K562 (cell line): ENCODE data around the gene DDT.
"Not testable (repeated sequence)": the region's sequence is repeated elsewhere in the genome, so short reads cannot be mapped to it uniquely, and the experiment has no call there.

Source experiments
- BCOR ChIP-seq: fragments of 450-650 bp; IDR thresholded peaks from 2 replicates; pipeline ENCODE4 v1.6.1; 2016
- CREB1 ChIP-seq, 2 experiments: sonication (generic) in 1 of 2; formaldehyde crosslinking in 1 of 2; IDR thresholded peaks; 2 replicates each; pipeline versions ENCODE4 v1.6.1 to v1.8.0; 2012 to 2022; ENCODE audit warnings: inconsistent platforms in 1 of 2, mild to moderate bottlenecking in 1 of 2, missing genetic modification reagents in 1 of 2, moderate library complexity in 1 of 2
- GABPA ChIP-seq: fragments of 200-800 bp; sonication (Bioruptor generic); conservative IDR thresholded peaks from 2 replicates; pipeline ENCODE4 v1.6.1; 2016; ENCODE audit warnings: low read depth, missing genetic modification characterization, missing compliant biosample characterization
- HNRNPL ChIP-seq: fragments of 200-400 bp; formaldehyde crosslinking; IDR thresholded peaks from 2 replicates; pipeline ENCODE4 v1.6.1; 2017; ENCODE audit warnings: low read depth, mild to moderate bottlenecking, low read length
- POLR2A ChIP-seq: fragments of 450-650 bp; conservative IDR thresholded peaks from 2 replicates; pipeline ENCODE4 v1.6.1; 2016
- RAD21 ChIP-seq, 2 experiments: fragments of 250-450 bp in 1 of 2; fragments of 450-650 bp in 1 of 2; sonication (Bioruptor Pico) in 1 of 2; formaldehyde crosslinking in 1 of 2; IDR thresholded peaks in 1 of 2; conservative IDR thresholded peaks in 1 of 2; 2 replicates each; pipeline versions ENCODE4 v1.4.0 to v1.8.0; 2020 to 2022; ENCODE audit warnings: mild to moderate bottlenecking in 2 of 2, moderate library complexity in 1 of 2
- SMC3 ChIP-seq: conservative IDR thresholded peaks from 2 replicates; pipeline ENCODE4 v1.6.1; 2011; ENCODE audit warnings: low read depth, low read length, improper control_type of control experiment; ENCODE audit not compliant: insufficient read depth
- TBP ChIP-seq: optimal IDR thresholded peaks from 2 replicates; pipeline ENCODE3; 2011; ENCODE audit warnings: low read depth, low read length, improper control_type of control experiment
- TF ChIP-seq, protein P1 (sequence below), 3 experiments: IDR thresholded peaks in 2 of 3; conservative IDR thresholded peaks in 1 of 3; 2 replicates each; pipeline ENCODE4 v1.5.1; 2011 to 2012; ENCODE audit warnings: low read length in 3 of 3, mild to moderate bottlenecking in 3 of 3, control low read depth in 2 of 3, improper control_type of control experiment in 1 of 3, inconsistent platforms in 1 of 3, low read depth in 1 of 3, mixed read lengths in 1 of 3, moderate library complexity in 1 of 3; ENCODE audit not compliant: insufficient read depth in 2 of 3
- TF ChIP-seq, protein P2 (sequence below): sonication (generic); formaldehyde crosslinking; IDR thresholded peaks from 2 replicates; pipeline ENCODE4 v1.8.1; 2022; ENCODE audit warnings: missing genetic modification reagents

DNA sequence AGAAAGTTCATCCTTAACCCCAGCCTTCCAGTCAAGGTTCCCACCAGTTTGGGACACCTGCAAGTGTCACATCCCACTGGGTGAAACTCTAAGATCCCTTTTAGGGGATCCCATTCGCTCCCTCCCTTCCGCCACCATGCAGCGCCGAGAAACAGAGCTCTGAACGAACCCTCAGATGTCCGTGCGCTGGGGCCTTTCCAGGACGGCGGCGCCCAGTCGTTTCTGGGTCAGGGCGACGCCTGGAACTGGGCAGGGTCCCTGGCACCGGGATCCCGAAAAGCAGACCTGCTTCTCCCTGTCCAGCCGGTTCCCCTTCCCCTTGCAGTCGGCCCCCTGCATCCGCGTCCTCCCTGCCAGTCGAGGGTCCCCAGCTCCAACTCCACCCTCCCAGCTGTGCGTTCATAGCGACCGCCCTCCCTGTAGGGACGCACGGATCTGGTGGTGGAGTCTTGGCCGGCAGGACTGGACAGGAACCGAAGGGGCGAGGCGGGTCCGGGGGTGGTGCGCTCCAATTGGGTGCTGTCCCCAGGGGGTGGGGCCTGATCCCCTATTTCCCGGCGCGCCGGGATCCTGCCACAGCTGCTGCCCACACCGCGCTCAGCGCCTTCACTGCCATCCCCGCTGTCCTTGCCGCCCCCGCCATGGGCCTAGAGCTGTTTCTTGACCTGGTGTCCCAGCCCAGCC, 5.5 kb upstream of the DDT start, which contains the start of gene GSTT2:
- not testable (repeated sequence) for TF ChIP-seq HNRNPL; RAD21 (CRISPR knock-in tag; conservative IDR thresholded peaks at IDR 0.05 in 1 of 2, IDR thresholded peaks at IDR 0.05 in 1 of 2); TBP; BCOR; POLR2A; CREB1 (IDR thresholded peaks at IDR 0.05); CREB1 (CRISPR knock-in tag; IDR thresholded peaks at IDR 0.05); SMC3; GABPA (tag)
- TF ChIP-seq, protein P1, sequence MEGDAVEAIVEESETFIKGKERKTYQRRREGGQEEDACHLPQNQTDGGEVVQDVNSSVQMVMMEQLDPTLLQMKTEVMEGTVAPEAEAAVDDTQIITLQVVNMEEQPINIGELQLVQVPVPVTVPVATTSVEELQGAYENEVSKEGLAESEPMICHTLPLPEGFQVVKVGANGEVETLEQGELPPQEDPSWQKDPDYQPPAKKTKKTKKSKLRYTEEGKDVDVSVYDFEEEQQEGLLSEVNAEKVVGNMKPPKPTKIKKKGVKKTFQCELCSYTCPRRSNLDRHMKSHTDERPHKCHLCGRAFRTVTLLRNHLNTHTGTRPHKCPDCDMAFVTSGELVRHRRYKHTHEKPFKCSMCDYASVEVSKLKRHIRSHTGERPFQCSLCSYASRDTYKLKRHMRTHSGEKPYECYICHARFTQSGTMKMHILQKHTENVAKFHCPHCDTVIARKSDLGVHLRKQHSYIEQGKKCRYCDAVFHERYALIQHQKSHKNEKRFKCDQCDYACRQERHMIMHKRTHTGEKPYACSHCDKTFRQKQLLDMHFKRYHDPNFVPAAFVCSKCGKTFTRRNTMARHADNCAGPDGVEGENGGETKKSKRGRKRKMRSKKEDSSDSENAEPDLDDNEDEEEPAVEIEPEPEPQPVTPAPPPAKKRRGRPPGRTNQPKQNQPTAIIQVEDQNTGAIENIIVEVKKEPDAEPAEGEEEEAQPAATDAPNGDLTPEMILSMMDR (IDR thresholded peaks at IDR 0.05 in 2 of 3, conservative IDR thresholded peaks at IDR 0.05 in 1 of 3; ENCODE audit: insufficient read depth in 2 of 3, low read depth in 1 of 3, low read length in 3 of 3) = not testable (repeated sequence)
- TF ChIP-seq, protein P2, sequence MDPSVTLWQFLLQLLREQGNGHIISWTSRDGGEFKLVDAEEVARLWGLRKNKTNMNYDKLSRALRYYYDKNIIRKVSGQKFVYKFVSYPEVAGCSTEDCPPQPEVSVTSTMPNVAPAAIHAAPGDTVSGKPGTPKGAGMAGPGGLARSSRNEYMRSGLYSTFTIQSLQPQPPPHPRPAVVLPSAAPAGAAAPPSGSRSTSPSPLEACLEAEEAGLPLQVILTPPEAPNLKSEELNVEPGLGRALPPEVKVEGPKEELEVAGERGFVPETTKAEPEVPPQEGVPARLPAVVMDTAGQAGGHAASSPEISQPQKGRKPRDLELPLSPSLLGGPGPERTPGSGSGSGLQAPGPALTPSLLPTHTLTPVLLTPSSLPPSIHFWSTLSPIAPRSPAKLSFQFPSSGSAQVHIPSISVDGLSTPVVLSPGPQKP (CRISPR knock-in tag) = not testable (repeated sequence)
